Naive thymus-derived CD8-positive, alpha-beta T cell (primary cell): Measurements from ENCODE around the gene UTF1. TPM values are rescaled to one million over a fixed set of nuclear protein-coding genes. Genes with fewer than 3 reads are reported as not detected.
"Not testable (repeated sequence)": the region's sequence is repeated elsewhere in the genome, so short reads cannot be mapped to it uniquely, and the experiment has no call there.

Experiments used
- ATAC-seq, 2 donors: fragments of 150-1000 bp; cut with Tn5 transposase in 1 of 2; sonication (Bioruptor Pico), chemical (Tn5 transposase) in 1 of 2; 1 replicate in 1 of 2; 2 replicates in 1 of 2; pipeline ENCODE4 v1.10.0; 2021; ENCODE audit warnings: mild to moderate bottlenecking in 2 of 2, moderate library complexity in 2 of 2
- POLR2A ChIA-PET: fragments of 350-600 bp; sonication (Branson Sonifier 250); formaldehyde crosslinking; loops from one replicate; lab custom pipeline; 2021; ENCODE audit warnings: antibody characterized with exemption; lab: Charles Lee
- DNase-seq, 10 donors: peaks; one replicate each; pipeline versions ENCODE4 v3.0.0 to v3.0.0-alpha.2; 2020 to 2022
- H3K27ac Mint-ChIP-seq, 10 donors: one replicate each; pipeline ENCODE4 v1.8.0; 2020 to 2022; ENCODE audit warnings: mild to moderate bottlenecking in 10 of 10, mixed read lengths in 10 of 10, moderate library complexity in 4 of 10, inconsistent platforms in 1 of 10
- H3K27me3 Mint-ChIP-seq, 5 donors: one replicate each; pipeline ENCODE4 v1.8.0; 2021 to 2022; ENCODE audit warnings: mixed read lengths in 5 of 5
- H3K36me3 Mint-ChIP-seq, 3 donors: one replicate each; pipeline ENCODE4 v1.8.0; 2020 to 2022; ENCODE audit warnings: mixed read lengths in 3 of 3, mild to moderate bottlenecking in 2 of 3, inconsistent platforms in 1 of 3
- H3K4me1 Mint-ChIP-seq, 4 donors: one replicate each; pipeline ENCODE4 v1.8.0; 2021 to 2022; ENCODE audit warnings: mixed read lengths in 4 of 4
- H3K4me3 Mint-ChIP-seq, 10 donors: one replicate each; pipeline ENCODE4 v1.8.0; 2020 to 2022; ENCODE audit warnings: mild to moderate bottlenecking in 10 of 10, mixed read lengths in 10 of 10, moderate library complexity in 6 of 10, inconsistent platforms in 1 of 10
- H3K9me3 Mint-ChIP-seq, 9 donors: one replicate each; pipeline ENCODE4 v1.8.0; 2020 to 2022; ENCODE audit warnings: mixed read lengths in 9 of 9, mild to moderate bottlenecking in 3 of 9, inconsistent platforms in 1 of 9, moderate library complexity in 1 of 9
- polyA plus RNA-seq, 3 donors: library from polyadenylated mRNA; unstranded; fragments of 300-500 nt; fragmentation: Illumina TruSeq; gene quantifications; one replicate each; pipeline ENCODE4 v1.2.3, GENCODE V29; 2021
- total RNA-seq, 8 experiments: library from RNA in 2 of 8; stranded (reverse) in 2 of 8; gene quantifications; one replicate each; pipeline ENCODE4 v1.2.3 and lab custom pipeline; 2021 to 2026

UTF1 gene
- total and polyA plus RNA-seq, 5 experiments from 2014 or later, result not detected

GRCh38 chr10:133213641-133214467 is 16.2 kb upstream of the UTF1 start:
- no peaks in the 10 kb centered on the region for H3K36me3 Mint-ChIP-seq
- no peak for ATAC-seq
- peak in 1 of 10 donors; percentile 2 for DNase-seq
- H3K27ac Mint-ChIP-seq, result no peak overlapping the region
- no peaks in the 10 kb centered on the region for H3K9me3 Mint-ChIP-seq
- POLR2A ChIA-PET, result interaction anchor here (0.6 kb wide), 1 partner anchor 234 kb away, joined by 3 read pairs; no protein-coding TSS in a partner anchor
- no peak overlapping the region for H3K4me3 Mint-ChIP-seq
- peaks cover 3 to 24% (median 14%) of the 10 kb centered on the region in 5 donors for H3K27me3 Mint-ChIP-seq
- H3K4me1 Mint-ChIP-seq, result peaks cover 0 to 4% (median under 1%) of the 10 kb centered on the region in 4 donors

- no peaks in the 10 kb centered on the region for H3K36me3 Mint-ChIP-seq
- H3K4me1 Mint-ChIP-seq, result peaks cover 0 to 4% (median under 1%) of the 10 kb centered on the region in 4 donors
- H3K4me3 Mint-ChIP-seq, result no peak overlapping the region
- no peak overlapping the region for H3K27ac Mint-ChIP-seq
- peak in 1 of 10 donors; percentile 2 for DNase-seq
- POLR2A ChIA-PET, result interaction anchor here (0.6 kb wide), 1 partner anchor 233 kb away, joined by 3 read pairs; no protein-coding TSS in a partner anchor
- H3K9me3 Mint-ChIP-seq, result no peaks in the 10 kb centered on the region
- H3K27me3 Mint-ChIP-seq, result peaks cover 3 to 24% (median 14%) of the 10 kb centered on the region in 5 donors
- no peak for ATAC-seq
Measured at GRCh38 chr10:133214468-133215410, 15.3 kb upstream of the UTF1 start.

- ATAC-seq, result no peak
- Mint-ChIP-seq H3K36me3 (no peaks in the 10 kb centered on the region), H3K4me3 (no peak overlapping the region), H3K27me3 (peaks cover 3 to 22% (median 14%) of the 10 kb centered on the region in 5 donors), H3K4me1 (peaks cover 0 to under 1% (median under 1%) of the 10 kb centered on the region in 4 donors), H3K9me3 (no peaks in the 10 kb centered on the region), H3K27ac (no peak overlapping the region)
- POLR2A ChIA-PET, result no interaction called here
- peak in 1 of 10 donors; percentile 1 for DNase-seq
Measured at GRCh38 chr10:133215586-133215985, 14.4 kb upstream of the UTF1 start.

GRCh38 chr10:133216776-133217175 is 13.2 kb upstream of the UTF1 start:
- POLR2A ChIA-PET, result no interaction called here
- no peak for ATAC-seq
- DNase-seq, result peak in 1 of 10 donors; percentile 1
- no peaks in the 10 kb centered on the region for H3K9me3 Mint-ChIP-seq
- no peak overlapping the region for H3K4me3 Mint-ChIP-seq
- peaks cover 4 to 29% (median 19%) of the 10 kb centered on the region in 5 donors for H3K27me3 Mint-ChIP-seq
- H3K4me1 Mint-ChIP-seq, result no peaks in the 10 kb centered on the region
- H3K27ac Mint-ChIP-seq, result no peak overlapping the region
- H3K36me3 Mint-ChIP-seq, result no peaks in the 10 kb centered on the region

- DNase-seq (no peak), ATAC-seq (no peak)
- POLR2A ChIA-PET, result no interaction called here
- no peaks in the 10 kb centered on the region for H3K36me3 Mint-ChIP-seq
- peak overlapping the region in 1 of 10 donors; percentile 13 for H3K27ac Mint-ChIP-seq
- no peaks in the 10 kb centered on the region for H3K9me3 Mint-ChIP-seq
- no peaks in the 10 kb centered on the region for H3K4me1 Mint-ChIP-seq
- H3K4me3 Mint-ChIP-seq, result peak overlapping the region in 1 of 10 donors; percentile 41
- peaks cover 4 to 29% (median 11%) of the 10 kb centered on the region in 5 donors for H3K27me3 Mint-ChIP-seq
Measured at GRCh38 chr10:133217800-133218589, 12.0 kb upstream of the UTF1 start.

- no peak overlapping the region for H3K4me3 Mint-ChIP-seq
Measured at GRCh38 chr10:133218891-133219290, 11.1 kb upstream of the UTF1 start.

GRCh38 chr10:133219782-133220181 is 10.2 kb upstream of the UTF1 start:
- no peak overlapping the region for H3K4me3 Mint-ChIP-seq
- ATAC-seq, result no peak
- DNase-seq, result no peak
- POLR2A ChIA-PET, result no interaction called here
- no peak overlapping the region for H3K27ac Mint-ChIP-seq
- peaks cover 4 to 36% (median 18%) of the 10 kb centered on the region in 5 donors for H3K27me3 Mint-ChIP-seq
- H3K9me3 Mint-ChIP-seq, result no peaks in the 10 kb centered on the region
- H3K4me1 Mint-ChIP-seq, result no peaks in the 10 kb centered on the region
- no peaks in the 10 kb centered on the region for H3K36me3 Mint-ChIP-seq

More at GRCh38 chr10:133218891-133219290, 11.1 kb upstream of the UTF1 start:
- Mint-ChIP-seq H3K9me3 (no peaks in the 10 kb centered on the region), H3K27me3 (peaks cover 4 to 29% (median 14%) of the 10 kb centered on the region in 5 donors), H3K4me1 (no peaks in the 10 kb centered on the region), H3K36me3 (no peaks in the 10 kb centered on the region), H3K27ac (no peak overlapping the region)
- POLR2A ChIA-PET, result no interaction called here
- DNase-seq (no peak), ATAC-seq (no peak)

- Mint-ChIP-seq H3K27me3 (peaks cover 4 to 44% (median 18%) of the 10 kb centered on the region in 5 donors), H3K36me3 (no peaks in the 10 kb centered on the region), H3K4me3 (no peak overlapping the region), H3K27ac (no peak overlapping the region), H3K4me1 (peaks cover 0 to 8% (median 3%) of the 10 kb centered on the region in 4 donors), H3K9me3 (no peaks in the 10 kb centered on the region)
- POLR2A ChIA-PET, result no interaction called here
- ATAC-seq (no peak), DNase-seq (no peak)
Measured at GRCh38 chr10:133221331-133221730, 8.7 kb upstream of the UTF1 start.

GRCh38 chr10:133221756-133222155 is 8.3 kb upstream of the UTF1 start:
- POLR2A ChIA-PET, H3K4me1 Mint-ChIP-seq, DNase-seq, H3K4me3 Mint-ChIP-seq, ATAC-seq, H3K27ac Mint-ChIP-seq, H3K9me3 Mint-ChIP-seq, H3K36me3 Mint-ChIP-seq: not testable (repeated sequence)
- peaks cover 3 to 48% (median 22%) of the 10 kb centered on the region in 5 donors for H3K27me3 Mint-ChIP-seq

GRCh38 chr10:133224076-133224475 is 5.9 kb upstream of the UTF1 start:
- ATAC-seq (no peak), DNase-seq (no peak)
- H3K27ac Mint-ChIP-seq, result no peak overlapping the region
- no peaks in the 10 kb centered on the region for H3K36me3 Mint-ChIP-seq
- H3K4me1 Mint-ChIP-seq, result peaks cover 0 to 14% (median 7%) of the 10 kb centered on the region in 4 donors
- no peak overlapping the region for H3K4me3 Mint-ChIP-seq
- H3K9me3 Mint-ChIP-seq, result no peaks in the 10 kb centered on the region
- POLR2A ChIA-PET, result no interaction called here
- peaks cover 8 to 52% (median 28%) of the 10 kb centered on the region in 5 donors for H3K27me3 Mint-ChIP-seq

- no peak for DNase-seq
- no peak overlapping the region for H3K27ac Mint-ChIP-seq
- H3K27me3 Mint-ChIP-seq, result peaks cover 11 to 57% (median 33%) of the 10 kb centered on the region in 5 donors
- no peak overlapping the region for H3K4me3 Mint-ChIP-seq
- ATAC-seq, result no peak
- no peaks in the 10 kb centered on the region for H3K36me3 Mint-ChIP-seq
- H3K4me1 Mint-ChIP-seq, result peaks cover 2 to 18% (median 12%) of the 10 kb centered on the region in 4 donors
- no peaks in the 10 kb centered on the region for H3K9me3 Mint-ChIP-seq
- POLR2A ChIA-PET, result no interaction called here
Measured at GRCh38 chr10:133224756-133225372, 5.2 kb upstream of the UTF1 start.
